Choroid plexus epithelial cell (primary cell): ENCODE measurements around the gene RNF4.
A peak's percentile ranks its signal among the peaks of the same experiment; 100 is the strongest.

Source experiments
- DNase-seq: peaks from one replicate; pipeline ENCODE4 v3.0.0-alpha.2; 2010; ENCODE audit warnings: low read depth
- H3K4me3 ChIP-seq: 2 replicates; pipeline ENCODE4 v1.5.1; 2011; ENCODE audit warnings: low read depth, mild to moderate bottlenecking, control low read depth, low read length, moderate library complexity
- TF ChIP-seq, protein P1 (sequence below): conservative IDR thresholded peaks from 2 replicates; pipeline ENCODE4 v1.5.1; 2011; ENCODE audit warnings: low read depth, mild to moderate bottlenecking, control low read depth, inconsistent platforms, low read length, moderate library complexity

Gene RNF4

DNA sequence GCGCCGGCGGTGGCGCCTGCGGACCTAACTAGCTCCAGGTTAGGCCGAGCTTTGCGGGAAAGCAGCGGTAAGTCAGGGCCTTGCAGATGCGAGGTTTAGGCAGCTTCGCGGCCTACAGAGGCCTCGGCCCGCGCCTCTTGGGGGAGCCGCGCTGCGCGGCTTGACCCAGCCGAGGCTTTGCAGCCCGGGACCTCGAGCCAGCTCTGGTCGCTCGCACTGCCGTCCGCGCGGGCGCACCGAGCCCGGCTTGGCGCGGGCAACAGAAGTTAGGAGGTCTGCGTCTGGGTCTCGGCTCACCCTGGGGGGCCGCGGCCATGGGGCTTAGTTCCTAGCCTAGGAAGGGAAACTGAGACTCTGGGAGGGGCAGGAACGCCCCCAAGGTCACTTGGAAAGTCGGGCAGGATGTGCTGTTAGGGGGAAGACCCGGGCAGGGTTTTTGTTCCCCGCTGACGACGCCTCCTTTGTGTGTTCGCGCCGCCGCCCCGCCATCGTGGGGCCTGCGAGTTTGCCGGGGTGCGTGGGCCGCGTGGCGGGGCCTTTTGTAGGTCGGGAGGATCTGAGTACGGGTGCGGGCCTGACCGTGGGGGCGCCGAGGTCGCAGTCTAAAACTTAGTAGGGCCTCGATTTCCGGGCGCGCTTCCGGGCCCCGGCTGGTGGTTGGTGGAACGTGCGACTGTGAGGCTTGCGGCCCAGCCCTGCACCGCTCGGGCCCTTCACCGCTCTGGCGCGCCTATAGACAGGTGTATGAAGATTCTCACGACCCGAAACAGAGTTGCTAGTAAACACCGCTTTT is 482 bp downstream of the RNF4 start:
- peak; percentile 36 for DNase-seq
- TF ChIP-seq, protein P1, sequence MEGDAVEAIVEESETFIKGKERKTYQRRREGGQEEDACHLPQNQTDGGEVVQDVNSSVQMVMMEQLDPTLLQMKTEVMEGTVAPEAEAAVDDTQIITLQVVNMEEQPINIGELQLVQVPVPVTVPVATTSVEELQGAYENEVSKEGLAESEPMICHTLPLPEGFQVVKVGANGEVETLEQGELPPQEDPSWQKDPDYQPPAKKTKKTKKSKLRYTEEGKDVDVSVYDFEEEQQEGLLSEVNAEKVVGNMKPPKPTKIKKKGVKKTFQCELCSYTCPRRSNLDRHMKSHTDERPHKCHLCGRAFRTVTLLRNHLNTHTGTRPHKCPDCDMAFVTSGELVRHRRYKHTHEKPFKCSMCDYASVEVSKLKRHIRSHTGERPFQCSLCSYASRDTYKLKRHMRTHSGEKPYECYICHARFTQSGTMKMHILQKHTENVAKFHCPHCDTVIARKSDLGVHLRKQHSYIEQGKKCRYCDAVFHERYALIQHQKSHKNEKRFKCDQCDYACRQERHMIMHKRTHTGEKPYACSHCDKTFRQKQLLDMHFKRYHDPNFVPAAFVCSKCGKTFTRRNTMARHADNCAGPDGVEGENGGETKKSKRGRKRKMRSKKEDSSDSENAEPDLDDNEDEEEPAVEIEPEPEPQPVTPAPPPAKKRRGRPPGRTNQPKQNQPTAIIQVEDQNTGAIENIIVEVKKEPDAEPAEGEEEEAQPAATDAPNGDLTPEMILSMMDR = no peak
- H3K4me3 ChIP-seq = peak overlapping the region; percentile 93

DNA sequence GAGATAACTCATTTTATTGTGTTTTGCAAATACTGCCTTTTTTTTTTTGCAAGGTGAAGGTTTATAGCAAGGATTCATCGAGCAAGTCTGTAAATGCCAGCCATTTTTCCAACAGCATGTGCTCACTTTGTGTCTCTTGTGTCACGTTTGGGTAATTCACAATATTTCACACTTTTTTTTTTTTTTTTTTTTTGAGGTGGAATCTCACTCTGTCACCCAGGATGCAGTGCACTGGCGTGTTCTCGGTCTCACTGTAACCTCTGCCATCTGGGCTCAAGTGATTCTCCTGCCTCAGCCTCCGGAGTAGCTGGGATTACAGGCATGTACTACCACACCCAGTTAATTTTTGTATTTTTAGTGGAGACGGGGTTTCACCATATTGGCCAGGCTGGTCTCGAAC is 1.9 kb downstream of the RNF4 start:
- no peak for DNase-seq
- TF ChIP-seq, protein P1 = no peak
- H3K4me3 ChIP-seq = no peak overlapping the region

DNA sequence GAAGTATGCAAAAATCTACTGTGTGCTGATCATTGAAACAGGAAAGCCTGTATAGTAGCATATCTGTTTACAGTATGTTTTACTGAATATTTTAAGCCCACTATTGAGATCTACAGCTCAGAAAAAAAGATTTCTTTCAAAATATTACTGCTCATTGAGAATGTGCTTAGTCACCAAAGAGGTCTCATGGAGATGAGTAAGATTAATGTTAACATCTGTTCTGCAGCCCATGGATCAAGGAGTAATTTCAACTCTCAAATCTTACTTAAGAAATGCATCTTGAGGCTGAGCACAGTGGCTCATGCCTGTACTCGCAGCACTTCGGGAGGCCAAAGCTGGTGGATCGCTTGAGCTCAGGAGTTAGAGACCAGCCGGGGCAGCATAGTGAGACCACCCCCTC is 3.3 kb downstream of the RNF4 start:
- no peak overlapping the region for H3K4me3 ChIP-seq
- peak; percentile 69 for DNase-seq
- TF ChIP-seq, protein P1 = no peak

DNA sequence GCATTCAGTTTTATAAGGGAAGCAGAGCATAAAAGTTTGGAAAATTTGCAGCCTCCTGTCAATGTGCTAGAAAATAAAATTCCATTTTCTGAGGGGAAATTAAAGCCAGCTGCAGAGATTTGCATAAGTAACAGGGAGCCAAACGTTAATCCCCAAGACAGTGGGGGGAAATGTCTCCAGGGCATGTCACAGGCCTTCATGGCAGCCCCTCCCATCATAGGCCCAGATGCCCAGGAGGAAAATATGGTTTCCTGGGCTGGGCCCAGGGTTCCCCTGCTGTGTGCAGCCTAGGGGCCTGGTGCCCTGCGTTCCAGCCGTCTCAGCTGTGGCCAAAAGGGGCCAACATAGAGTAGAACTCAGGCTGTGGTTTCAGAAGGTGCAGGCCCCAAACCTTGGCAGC is 9.3 kb downstream of the RNF4 start:
- H3K4me3 ChIP-seq = no peak overlapping the region
- no peak for DNase-seq
- TF ChIP-seq, protein P1 = no peak

DNA sequence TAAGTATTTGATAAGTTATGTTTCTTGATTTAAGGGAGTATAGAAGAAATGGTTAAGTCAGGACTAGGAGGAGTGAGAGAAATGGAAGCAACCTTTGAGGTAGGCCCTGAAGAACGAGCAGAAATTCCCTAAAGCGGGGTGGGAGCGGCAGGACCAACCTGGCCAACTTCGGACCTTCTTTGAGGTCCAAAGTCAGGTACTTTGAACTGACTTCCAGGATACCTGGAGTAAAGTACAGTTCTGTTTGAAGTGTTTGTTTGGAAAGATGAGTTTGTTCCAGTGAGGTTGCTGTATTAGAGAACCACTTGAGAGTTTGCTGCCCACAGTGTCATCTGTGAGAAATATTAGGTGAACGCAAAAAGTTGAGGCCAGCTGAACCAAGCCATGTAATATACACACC is 11.7 kb downstream of the RNF4 start:
- no peak for DNase-seq
- TF ChIP-seq, protein P1 = no peak
- no peak overlapping the region for H3K4me3 ChIP-seq

DNA sequence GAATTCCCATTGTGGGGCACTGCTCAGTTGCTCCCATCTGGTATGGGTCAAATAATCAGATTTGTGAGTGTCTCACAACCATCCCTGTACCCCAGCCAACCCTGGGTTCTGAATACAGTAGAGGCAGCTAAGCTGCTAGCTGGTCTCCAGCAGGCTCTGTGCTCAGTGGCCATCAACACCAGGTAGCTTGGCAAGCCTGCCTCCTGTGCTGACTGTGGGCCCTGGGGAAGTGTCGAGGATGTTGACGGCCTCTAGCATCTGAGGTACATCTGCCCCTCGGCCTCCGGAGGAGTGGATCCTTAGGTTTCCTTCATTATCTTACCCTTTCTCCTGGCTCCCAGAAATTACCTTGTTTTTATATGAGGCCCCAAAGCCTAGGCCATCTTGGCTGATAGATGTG is 13.3 kb downstream of the RNF4 start:
- H3K4me3 ChIP-seq = no peak overlapping the region
- TF ChIP-seq, protein P1 = no peak
- no peak for DNase-seq

DNA sequence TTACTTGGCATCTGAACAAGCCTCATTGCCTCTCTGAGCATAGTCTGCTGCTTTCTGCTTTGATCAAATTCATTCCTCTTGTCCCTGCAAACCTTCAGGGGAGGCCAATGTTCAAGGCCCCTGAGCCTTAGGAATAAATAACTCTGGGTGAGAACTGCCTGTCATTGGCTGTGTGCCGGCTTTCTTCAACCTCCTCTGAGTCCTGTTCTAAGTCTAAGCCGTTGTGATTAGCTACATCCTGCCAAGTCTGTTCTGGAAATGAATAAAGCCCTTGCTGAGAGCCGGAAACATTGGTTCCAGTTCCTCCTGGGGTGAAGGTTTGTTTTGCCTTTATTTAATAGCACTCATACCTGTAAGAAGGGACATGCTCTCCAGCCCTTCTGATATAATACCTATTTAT is 13.8 kb downstream of the RNF4 start:
- H3K4me3 ChIP-seq = no peak overlapping the region
- peak; percentile 83 for DNase-seq
- TF ChIP-seq, protein P1 = no peak
